CD14-positive monocyte (primary cell): ENCODE measurements around the gene MPRIP. TPM values are rescaled to one million over a fixed set of nuclear protein-coding genes. Genes with fewer than 3 reads are reported as not detected.

Experiments used
- DNase-seq, 3 donors: peaks; one replicate each; pipeline ENCODE4 v3.0.0-alpha.2; 2011 to 2022
- H2AFZ ChIP-seq: 2 replicates; pipeline ENCODE4 v1.6.0; 2012; ENCODE audit warnings: mild to moderate bottlenecking, low read depth, low read length, inconsistent platforms; ENCODE audit not compliant: insufficient read depth, poor library complexity, severe bottlenecking
- H3K27ac ChIP-seq, 2 donors: 1 replicate in 1 of 2; 2 replicates in 1 of 2; pipeline ENCODE4 v1.5.1; 2012 to 2013; ENCODE audit warnings: low read length in 2 of 2, control low read depth in 1 of 2, inconsistent platforms in 1 of 2, low read depth in 1 of 2, mild to moderate bottlenecking in 1 of 2
- H3K27me3 ChIP-seq, 2 donors: one replicate each; pipeline versions ENCODE4 v1.6.0 to v1.6.1; 2011 to 2013; ENCODE audit warnings: low read length in 2 of 2; ENCODE audit not compliant: control insufficient read depth in 2 of 2, insufficient read depth in 2 of 2
- H3K36me3 ChIP-seq, 2 donors: replicated peaks in 1 of 2; 1 replicate in 1 of 2; 2 replicates in 1 of 2; pipeline versions ENCODE4 v1.5.1 to v1.6.1; 2012 to 2013; ENCODE audit warnings: low read length in 2 of 2, control low read depth in 1 of 2, inconsistent platforms in 1 of 2, mild to moderate bottlenecking in 1 of 2; ENCODE audit not compliant: insufficient read depth in 2 of 2, control insufficient read depth in 1 of 2
- H3K4me1 ChIP-seq, 2 donors: 1 replicate in 1 of 2; 2 replicates in 1 of 2; pipeline versions ENCODE4 v1.5.1 to v1.6.1; 2012 to 2013; ENCODE audit warnings: low read length in 2 of 2, control low read depth in 1 of 2, inconsistent platforms in 1 of 2, mild to moderate bottlenecking in 1 of 2, moderate library complexity in 1 of 2; ENCODE audit not compliant: insufficient read depth in 2 of 2, control insufficient read depth in 1 of 2
- H3K4me2 ChIP-seq: replicated peaks from 2 replicates; pipeline ENCODE3; 2012; ENCODE audit warnings: low read length, moderate library complexity, mild to moderate bottlenecking; ENCODE audit not compliant: poor library complexity, severe bottlenecking; ENCODE audit errors: extremely low read depth
- H3K4me3 ChIP-seq, 3 experiments: fragments of 200-600 bp in 1 of 3; sonication (generic) in 1 of 3; replicated peaks in 1 of 3; 1 replicate in 2 of 3; 2 replicates in 1 of 3; pipeline ENCODE4 v1.5.1; 2011 to 2013; ENCODE audit warnings: low read length in 3 of 3, mild to moderate bottlenecking in 3 of 3, control low read depth in 2 of 3, low read depth in 2 of 3, inconsistent platforms in 1 of 3, moderate library complexity in 1 of 3
- H3K79me2 ChIP-seq: 2 replicates; pipeline ENCODE4 v1.6.0; 2012; ENCODE audit warnings: mild to moderate bottlenecking, control low read depth, inconsistent platforms, low read length, moderate library complexity; ENCODE audit not compliant: insufficient read depth
- H3K9ac ChIP-seq: 2 replicates; pipeline ENCODE4 v1.6.0; 2017; ENCODE audit warnings: low read length, mild to moderate bottlenecking; ENCODE audit not compliant: insufficient read depth, poor library complexity, severe bottlenecking
- H3K9me3 ChIP-seq, 2 donors: replicated peaks in 1 of 2; 1 replicate in 1 of 2; 2 replicates in 1 of 2; pipeline versions ENCODE4 v1.5.1 to v1.6.1; 2012 to 2013; ENCODE audit warnings: low read length in 2 of 2, control low read depth in 1 of 2; ENCODE audit not compliant: control insufficient read depth in 1 of 2, insufficient read depth in 1 of 2
- H4K20me1 ChIP-seq: 2 replicates; pipeline ENCODE4 v1.6.0; 2012; ENCODE audit warnings: mild to moderate bottlenecking, low read length, control low read depth, moderate library complexity; ENCODE audit not compliant: insufficient read depth
- H3K27ac Mint-ChIP-seq, 7 donors: one replicate each; pipeline ENCODE4 v1.8.0; 2020; ENCODE audit warnings: mild to moderate bottlenecking in 7 of 7, mixed read lengths in 7 of 7, moderate library complexity in 6 of 7, inconsistent platforms in 2 of 7
- H3K27me3 Mint-ChIP-seq, 3 donors: one replicate each; pipeline ENCODE4 v1.8.0; 2021 to 2022; ENCODE audit warnings: low read depth in 3 of 3, mild to moderate bottlenecking in 3 of 3, mixed read lengths in 3 of 3, moderate library complexity in 3 of 3, inconsistent platforms in 1 of 3
- H3K36me3 Mint-ChIP-seq, 2 donors: one replicate each; pipeline ENCODE4 v1.8.0; 2020; ENCODE audit warnings: mixed read lengths in 2 of 2, inconsistent platforms in 1 of 2, mild to moderate bottlenecking in 1 of 2
- H3K4me1 Mint-ChIP-seq: one replicate; pipeline ENCODE4 v1.8.0; 2020; ENCODE audit warnings: mild to moderate bottlenecking, mixed read lengths
- H3K4me3 Mint-ChIP-seq, 2 donors: one replicate each; pipeline ENCODE4 v1.8.0; 2020; ENCODE audit warnings: mild to moderate bottlenecking in 2 of 2, mixed read lengths in 2 of 2, moderate library complexity in 1 of 2
- H3K9me3 Mint-ChIP-seq, 7 donors: one replicate each; pipeline ENCODE4 v1.8.0; 2020 to 2022; ENCODE audit warnings: mixed read lengths in 7 of 7, mild to moderate bottlenecking in 6 of 7, moderate library complexity in 6 of 7, inconsistent platforms in 2 of 7
- WGBS: methylation state at CpG from one replicate; pipeline ENCODE4 v1.1.5; 2013; ENCODE audit warnings: missing lambda C conversion rate; ENCODE audit not compliant: insufficient coverage; 5-methylcytosine and 5-hydroxymethylcytosine counted together
- intact Hi-C, 2 donors: fragments of 100-400 bp; cut with micrococcal nuclease; formaldehyde crosslinking; loops; one replicate each; pipeline versions ENCODE4 v1.15.0 to v1.15.1; 2023
- polyA plus RNA-seq, 3 donors: library from polyadenylated mRNA; depleted of rRNA in 1 of 3; unstranded in 2 of 3; stranded (reverse) in 1 of 3; fragments of 300-500 nt in 2 of 3; fragments of >200 nt in 1 of 3; fragmentation: Illumina TruSeq in 2 of 3; gene quantifications; 1 replicate in 2 of 3; 2 replicates in 1 of 3; pipeline ENCODE4 v1.2.3, GENCODE V29; 2012 to 2021
- TF ChIP-seq, protein P1 (sequence below): fragments of 200-600 bp; IDR thresholded peaks from one replicate; pipeline ENCODE4 v1.8.0; 2022; ENCODE audit warnings: antibody characterized with exemption, mild to moderate bottlenecking

MPRIP gene
- polyA plus RNA-seq, 3 donors, result 2.0 to 48.7 (median 2.5) TPM

DNA sequence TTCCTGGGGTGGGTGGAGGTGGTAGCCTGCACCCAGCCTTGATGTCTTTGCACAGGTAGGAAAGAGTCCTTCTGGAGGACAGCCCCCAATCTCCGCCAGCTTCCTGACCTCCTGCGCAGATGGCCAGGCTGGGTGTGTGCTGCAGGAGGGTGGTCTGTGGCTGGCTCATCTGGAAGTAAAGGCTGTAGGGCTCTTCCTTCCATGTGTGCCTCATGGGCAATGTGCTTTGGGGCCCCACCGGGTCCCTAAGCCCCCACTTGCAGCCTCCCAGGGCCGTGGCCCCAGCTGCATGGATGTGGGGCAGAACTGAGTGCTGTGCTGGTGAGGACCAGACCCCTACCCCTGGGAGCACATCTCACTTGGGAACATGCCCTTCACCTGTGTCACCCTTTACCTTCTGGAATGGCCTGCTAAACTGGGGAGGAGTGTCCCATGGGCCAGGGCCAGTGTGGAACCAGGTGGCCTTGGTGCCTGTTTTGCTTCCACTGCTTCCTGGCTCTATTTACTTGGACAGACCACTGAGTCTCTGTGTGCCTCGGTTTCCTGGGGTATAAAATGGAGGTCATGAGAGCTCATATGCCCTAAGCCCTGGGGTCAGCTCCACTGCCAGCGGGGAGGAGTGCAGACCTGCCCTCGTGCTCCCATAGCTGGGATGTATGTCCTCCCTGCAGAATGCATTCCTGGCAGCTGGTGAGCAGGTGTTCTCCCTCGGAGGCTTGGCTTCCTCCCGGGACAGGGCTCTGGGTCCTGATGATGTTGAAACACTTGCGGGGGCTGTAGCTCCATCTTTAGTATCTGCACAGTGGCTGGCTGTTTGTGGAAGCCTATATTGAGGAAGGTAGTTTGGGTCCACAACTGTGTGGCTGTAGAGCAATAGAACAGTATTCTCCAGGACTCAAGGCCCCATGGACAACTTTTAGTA is 18.0 kb downstream of the MPRIP start:
- Mint-ChIP-seq H3K36me3 (peaks cover 10 to 14% of the 10 kb centered on the region in 2 donors), H3K27ac (no peak overlapping the region), H3K4me3 (no peak overlapping the region), H3K9me3 (peaks cover 0 to 2% (median 0%) of the 10 kb centered on the region in 7 donors), H3K27me3 (no peaks in the 10 kb centered on the region), H3K4me1 (peaks cover 31% of the 10 kb centered on the region)
- WGBS, result 57% methylated on average over 8 of the region's 10 CpGs
- peaks cover 94% of the 10 kb centered on the region for H4K20me1 ChIP-seq
- no peak for DNase-seq
- no peak overlapping the region for H3K4me3 ChIP-seq
- intact Hi-C loops, result no loop called here
- TF ChIP-seq, protein P1, sequence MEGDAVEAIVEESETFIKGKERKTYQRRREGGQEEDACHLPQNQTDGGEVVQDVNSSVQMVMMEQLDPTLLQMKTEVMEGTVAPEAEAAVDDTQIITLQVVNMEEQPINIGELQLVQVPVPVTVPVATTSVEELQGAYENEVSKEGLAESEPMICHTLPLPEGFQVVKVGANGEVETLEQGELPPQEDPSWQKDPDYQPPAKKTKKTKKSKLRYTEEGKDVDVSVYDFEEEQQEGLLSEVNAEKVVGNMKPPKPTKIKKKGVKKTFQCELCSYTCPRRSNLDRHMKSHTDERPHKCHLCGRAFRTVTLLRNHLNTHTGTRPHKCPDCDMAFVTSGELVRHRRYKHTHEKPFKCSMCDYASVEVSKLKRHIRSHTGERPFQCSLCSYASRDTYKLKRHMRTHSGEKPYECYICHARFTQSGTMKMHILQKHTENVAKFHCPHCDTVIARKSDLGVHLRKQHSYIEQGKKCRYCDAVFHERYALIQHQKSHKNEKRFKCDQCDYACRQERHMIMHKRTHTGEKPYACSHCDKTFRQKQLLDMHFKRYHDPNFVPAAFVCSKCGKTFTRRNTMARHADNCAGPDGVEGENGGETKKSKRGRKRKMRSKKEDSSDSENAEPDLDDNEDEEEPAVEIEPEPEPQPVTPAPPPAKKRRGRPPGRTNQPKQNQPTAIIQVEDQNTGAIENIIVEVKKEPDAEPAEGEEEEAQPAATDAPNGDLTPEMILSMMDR, result no peak
- no peak overlapping the region for H3K9ac ChIP-seq
- no peaks in the 10 kb centered on the region for H3K9me3 ChIP-seq
- H3K4me2 ChIP-seq, result no peak overlapping the region
- H3K4me1 ChIP-seq, result peaks cover 20 to 30% of the 10 kb centered on the region in 2 donors
- H3K36me3 ChIP-seq, result peaks cover 0 to 7% of the 10 kb centered on the region in 2 donors
- no peaks in the 10 kb centered on the region for H3K27me3 ChIP-seq
- H3K27ac ChIP-seq, result no peak overlapping the region
- no peak overlapping the region for H2AFZ ChIP-seq
- H3K79me2 ChIP-seq, result peaks cover 27% of the 10 kb centered on the region

DNA sequence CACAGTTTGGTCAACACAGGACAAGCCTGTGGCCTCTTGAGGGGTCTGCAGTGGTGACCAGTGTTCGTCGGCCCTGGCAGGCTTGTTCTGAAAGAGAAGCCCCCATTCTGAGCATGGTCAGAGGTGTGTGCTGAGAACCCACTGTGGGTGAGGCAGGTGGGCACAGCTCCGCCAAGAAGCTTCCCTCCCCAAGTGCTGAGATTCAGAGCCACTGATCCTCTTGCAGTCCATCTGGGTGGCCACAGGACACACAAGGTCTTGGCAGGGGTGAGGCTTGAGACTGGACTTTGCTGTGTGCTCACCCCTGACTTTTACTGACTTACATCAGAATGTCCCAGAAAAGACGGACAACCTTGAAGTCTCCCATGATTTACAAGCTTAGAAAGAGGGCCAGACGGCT is 18.7 kb downstream of the MPRIP start:
- H4K20me1 ChIP-seq, result peaks cover 94% of the 10 kb centered on the region
- peaks cover 10 to 14% of the 10 kb centered on the region in 2 donors for H3K36me3 Mint-ChIP-seq
- no peak overlapping the region for H3K4me3 ChIP-seq
- H3K79me2 ChIP-seq, result peaks cover 20% of the 10 kb centered on the region
- H3K27ac Mint-ChIP-seq, result peak overlapping the region in 1 of 7 donors; percentile 19
- no peaks in the 10 kb centered on the region for H3K9me3 ChIP-seq
- DNase-seq, result no peak
- peaks cover 23 to 33% of the 10 kb centered on the region in 2 donors for H3K4me1 ChIP-seq
- 97% methylated on average over 5 of the region's 5 CpGs for WGBS
- TF ChIP-seq, protein P1, result no peak
- no peak overlapping the region for H2AFZ ChIP-seq
- peaks cover 0 to 7% of the 10 kb centered on the region in 2 donors for H3K36me3 ChIP-seq
- no peaks in the 10 kb centered on the region for H3K27me3 ChIP-seq
- H3K9ac ChIP-seq, result no peak overlapping the region
- H3K4me3 Mint-ChIP-seq, result no peak overlapping the region
- H3K4me1 Mint-ChIP-seq, result peaks cover 35% of the 10 kb centered on the region
- intact Hi-C loops, result no loop called here
- H3K9me3 Mint-ChIP-seq, result peaks cover 0 to 2% (median 0%) of the 10 kb centered on the region in 7 donors
- no peak overlapping the region for H3K4me2 ChIP-seq
- no peaks in the 10 kb centered on the region for H3K27me3 Mint-ChIP-seq
- no peak overlapping the region for H3K27ac ChIP-seq
